Activated CD8-positive, alpha-beta memory T cell treated with anti-CD3 and anti-CD28 coated beads, Interleukin-2, amount 50 U/mL, for 4 hours (primary cell): ENCODE measurements around the gene RFPL3.
"Not testable (repeated sequence)": the region's sequence is repeated elsewhere in the genome, so short reads cannot be mapped to it uniquely, and the experiment has no call there.

Experiments used
- DNase-seq: peaks from one replicate; pipeline ENCODE4 v3.0.0-alpha.2; 2020

Gene RFPL3

GRCh38 chr22:32331236-32331917 lies 26.3 kb upstream of the RFPL3 start:
- no peak for DNase-seq

GRCh38 chr22:32331918-32332725 lies 25.5 kb upstream of the RFPL3 start:
- DNase-seq, result no peak

- no peak for DNase-seq
Measured at GRCh38 chr22:32333141-32333768, 24.4 kb upstream of the RFPL3 start.

- DNase-seq, result no peak
Measured at GRCh38 chr22:32333769-32334659, 23.7 kb upstream of the RFPL3 start.

- no peak for DNase-seq
Measured at GRCh38 chr22:32334660-32335365, 22.9 kb upstream of the RFPL3 start.

GRCh38 chr22:32335471-32335870 lies 22.2 kb upstream of the RFPL3 start:
- DNase-seq, result no peak

GRCh38 chr22:32336121-32336603 lies 21.5 kb upstream of the RFPL3 start:
- no peak for DNase-seq

GRCh38 chr22:32336771-32337424 lies 20.8 kb upstream of the RFPL3 start:
- DNase-seq, result no peak

GRCh38 chr22:32337425-32337824 lies 20.2 kb upstream of the RFPL3 start:
- DNase-seq, result not testable (repeated sequence)

GRCh38 chr22:32338757-32339156 lies 18.9 kb upstream of the RFPL3 start:
- DNase-seq, result no peak

- DNase-seq, result no peak
Measured at GRCh38 chr22:32339190-32340012, 18.3 kb upstream of the RFPL3 start.

GRCh38 chr22:32340411-32340810 lies 17.3 kb upstream of the RFPL3 start:
- no peak for DNase-seq

GRCh38 chr22:32341122-32341740 lies 16.4 kb upstream of the RFPL3 start:
- DNase-seq, result no peak

- no peak for DNase-seq
Measured at GRCh38 chr22:32342977-32343376, 14.7 kb upstream of the RFPL3 start.

- no peak for DNase-seq
Measured at GRCh38 chr22:32343941-32344340, 13.7 kb upstream of the RFPL3 start.

GRCh38 chr22:32348031-32348611 lies 9.5 kb upstream of the RFPL3 start:
- no peak for DNase-seq

- DNase-seq, result not testable (repeated sequence)
Measured at GRCh38 chr22:32351875-32352274, 5.8 kb upstream of the RFPL3 start.

GRCh38 chr22:32352681-32353080 lies 5.0 kb upstream of the RFPL3 start:
- DNase-seq, result no peak

- no peak for DNase-seq
Measured at GRCh38 chr22:32353292-32353691, 4.4 kb upstream of the RFPL3 start.

- DNase-seq, result no peak
Measured at GRCh38 chr22:32353840-32354239, 3.8 kb upstream of the RFPL3 start.
